Right ventricle myocardium inferior (tissue), 1 donor: Measurements from ENCODE around the gene SLC12A7. TPM values are rescaled to one million over a fixed set of nuclear protein-coding genes. Genes with fewer than 3 reads are reported as not detected.
A peak's percentile ranks its signal among the peaks of the same experiment; 100 is the strongest.

ENCODE experiments used
- ATAC-seq: fragments of 200-7000 bp; cut with Tn5 transposase; one replicate; pipeline ENCODE4 v1.9.1; 2020; ENCODE audit warnings: mild to moderate bottlenecking, moderate library complexity
- DNase-seq: peaks from one replicate; pipeline ENCODE4 v3.0.0; 2021; ENCODE audit errors: missing footprints
- intact Hi-C: fragments of 100-400 bp; cut with DNase I; formaldehyde crosslinking; loops from one replicate; pipeline ENCODE4 v1.11.0; 2022
- total RNA-seq: library from RNA; stranded (reverse); fragmentation: NEBNext Ultra II Directional; extraction: Animal tissue kit (Norgen Biotek cat#: 25700); gene quantifications from one replicate; pipeline ENCODE4 v1.2.1, GENCODE V29; 2021
- donor health status: DM: no; HTN: yes; CAD: no; lungs with severe emphysema.

Gene SLC12A7
- total RNA-seq, 1 donor from 2014 or later, result 179 TPM

GRCh38 chr5:1036504-1037122 is 75.2 kb downstream of the SLC12A7 start:
- ATAC-seq, result no peak
- peak; percentile 57 for DNase-seq
- intact Hi-C loops, result no loop called here

DNA sequence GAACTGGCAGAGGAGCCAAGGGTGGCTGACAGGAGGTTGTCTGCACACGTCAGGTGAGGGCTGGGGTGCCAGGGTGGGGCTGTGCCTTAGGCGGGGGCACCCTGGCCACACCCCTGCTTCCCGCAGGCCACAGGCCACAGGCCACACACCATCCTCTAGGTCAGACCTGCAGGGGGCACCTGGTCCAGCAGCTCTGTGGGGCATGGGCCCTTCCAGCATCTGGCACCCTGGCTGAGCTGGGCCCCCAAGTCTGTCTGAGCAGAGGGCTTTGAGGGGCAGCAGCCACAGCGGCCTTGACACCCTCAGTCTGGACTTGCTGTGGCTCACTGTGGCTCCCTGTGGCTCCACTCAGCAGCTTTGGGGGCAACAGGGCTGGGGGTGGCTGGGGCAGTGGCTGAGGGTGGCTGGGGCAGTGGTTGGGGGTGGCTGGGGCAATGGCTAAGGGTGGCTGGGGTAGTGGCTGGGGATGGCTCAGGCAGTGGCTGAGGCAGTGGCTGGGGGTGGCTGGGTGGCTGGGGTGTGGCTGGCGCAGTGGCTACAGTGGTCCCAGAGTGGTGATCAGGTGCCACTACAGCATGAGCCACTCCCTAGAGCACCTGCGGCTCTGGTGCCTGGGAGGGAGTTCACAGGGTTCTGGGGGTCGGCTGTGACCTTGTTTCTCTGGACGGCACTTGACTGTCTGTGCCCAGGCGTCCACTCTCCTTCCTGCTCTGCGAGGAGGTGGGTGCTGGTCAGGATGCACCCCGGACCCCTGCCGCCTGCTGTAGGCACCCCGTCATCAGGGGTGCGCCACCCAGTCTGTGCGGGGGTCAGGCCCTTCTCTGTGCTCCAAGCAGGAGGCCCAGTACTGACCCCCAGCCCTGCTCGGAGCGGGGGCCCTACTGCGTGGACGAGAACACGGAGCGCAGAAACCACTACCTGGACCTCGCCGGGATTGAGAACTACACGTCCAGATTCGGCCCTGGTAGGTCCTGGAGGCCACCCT is 76.2 kb downstream of the SLC12A7 start:
- DNase-seq (peak; percentile 67), ATAC-seq (no peak)
- intact Hi-C loops, result no loop called here

GRCh38 chr5:1034986-1035385 is 76.9 kb downstream of the SLC12A7 start:
- ATAC-seq (no peak), DNase-seq (no peak)
- intact Hi-C loops, result no loop called here

- ATAC-seq, result no peak
- intact Hi-C loops, result no loop called here
- DNase-seq, result no peak
Observed at GRCh38 chr5:1034421-1034905, 77.4 kb downstream of the SLC12A7 start.

DNA sequence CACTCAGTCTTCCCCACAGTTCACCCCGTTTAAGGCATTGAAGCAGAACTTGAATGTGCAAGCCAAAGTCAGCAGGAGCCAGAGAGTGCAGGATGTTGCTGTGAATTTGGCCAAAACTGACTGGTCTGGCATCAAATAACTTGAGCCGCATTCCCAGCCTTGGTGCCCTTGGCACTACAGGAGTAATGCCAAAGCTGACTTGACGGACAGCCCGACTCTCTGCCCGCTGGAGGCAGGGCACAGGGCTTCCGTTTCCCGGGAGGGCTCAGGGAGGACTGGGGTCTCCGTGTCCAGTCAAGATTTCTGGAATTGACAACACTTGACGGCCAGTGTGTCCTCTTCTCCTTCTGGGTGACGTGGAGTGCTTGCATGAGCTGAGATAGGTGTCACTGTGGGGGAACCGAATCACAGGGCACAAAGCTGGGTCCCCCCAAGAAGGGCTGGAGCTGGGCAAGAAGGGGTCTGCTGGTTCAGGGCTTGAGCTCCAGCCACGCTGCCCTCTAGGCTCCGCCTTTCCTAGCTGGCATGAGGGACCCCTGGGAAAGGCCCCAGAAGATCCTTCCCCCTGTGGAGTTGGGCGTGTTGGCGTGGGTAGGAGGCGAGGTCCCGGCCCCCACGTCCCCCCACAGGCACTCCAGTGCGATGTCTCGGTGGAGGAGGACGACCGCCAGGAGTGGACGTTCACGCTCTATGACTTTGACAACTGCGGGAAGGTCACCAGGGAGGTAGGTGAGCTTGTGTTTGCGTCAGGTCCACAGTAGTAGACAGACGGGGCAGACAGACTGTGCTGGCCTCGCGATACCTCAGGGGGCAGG is 78.0 kb downstream of the SLC12A7 start:
- no peak for ATAC-seq
- intact Hi-C loops, result no loop called here

DNA sequence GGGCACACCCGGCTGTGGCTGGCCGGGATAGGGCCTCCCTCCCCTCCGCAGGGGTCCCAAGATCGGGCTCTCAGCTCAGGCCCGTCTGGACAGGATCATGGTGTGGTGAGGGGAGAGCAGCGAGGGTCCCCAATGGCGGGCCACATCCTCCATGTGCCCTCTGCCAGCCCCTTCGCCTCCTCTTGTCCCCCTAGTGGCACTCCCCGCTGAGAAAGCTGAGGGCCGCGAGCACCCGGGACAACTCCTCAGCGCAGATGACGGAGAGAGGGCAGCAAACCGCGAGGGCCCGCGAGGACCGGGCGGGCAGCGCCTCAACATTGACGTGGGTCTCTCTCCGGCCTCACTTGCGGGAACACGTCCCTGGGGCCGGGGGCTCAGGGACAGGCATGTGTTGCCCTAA is 78.7 kb downstream of the SLC12A7 start:
- intact Hi-C loops, result no loop called here
- peak; percentile 55 for DNase-seq

More for the DNA sequence above, 78.0 kb downstream of the SLC12A7 start:
- peak; percentile 37 for DNase-seq

GRCh38 chr5:1032551-1033027 is 79.3 kb downstream of the SLC12A7 start:
- intact Hi-C loops, result no loop called here
- DNase-seq (peak; percentile 61), ATAC-seq (no peak)

More for the DNA sequence above, 78.7 kb downstream of the SLC12A7 start:
- ATAC-seq, result no peak

DNA sequence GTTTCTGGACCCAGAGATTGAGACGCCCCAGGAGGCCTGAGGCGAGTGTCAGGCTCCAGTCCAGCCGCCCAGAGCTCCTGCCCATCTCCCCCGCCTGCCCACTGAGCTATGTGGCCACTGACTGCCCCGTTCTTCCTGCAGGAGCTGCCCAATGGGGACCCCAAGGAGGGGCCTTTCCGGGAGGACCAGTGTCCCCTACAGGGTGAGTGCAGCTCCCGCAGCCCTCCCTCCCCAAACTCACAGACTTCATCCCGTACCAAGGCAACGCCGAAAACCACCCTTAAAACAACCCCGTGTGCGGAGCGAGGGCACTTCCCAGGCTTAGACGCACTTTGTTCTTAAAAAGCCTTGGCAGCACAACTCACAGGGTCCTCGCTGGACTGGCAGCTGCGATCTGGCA is 79.9 kb downstream of the SLC12A7 start:
- intact Hi-C loops, result no loop called here
- ATAC-seq, result no peak
- DNase-seq, result peak; percentile 51

DNA sequence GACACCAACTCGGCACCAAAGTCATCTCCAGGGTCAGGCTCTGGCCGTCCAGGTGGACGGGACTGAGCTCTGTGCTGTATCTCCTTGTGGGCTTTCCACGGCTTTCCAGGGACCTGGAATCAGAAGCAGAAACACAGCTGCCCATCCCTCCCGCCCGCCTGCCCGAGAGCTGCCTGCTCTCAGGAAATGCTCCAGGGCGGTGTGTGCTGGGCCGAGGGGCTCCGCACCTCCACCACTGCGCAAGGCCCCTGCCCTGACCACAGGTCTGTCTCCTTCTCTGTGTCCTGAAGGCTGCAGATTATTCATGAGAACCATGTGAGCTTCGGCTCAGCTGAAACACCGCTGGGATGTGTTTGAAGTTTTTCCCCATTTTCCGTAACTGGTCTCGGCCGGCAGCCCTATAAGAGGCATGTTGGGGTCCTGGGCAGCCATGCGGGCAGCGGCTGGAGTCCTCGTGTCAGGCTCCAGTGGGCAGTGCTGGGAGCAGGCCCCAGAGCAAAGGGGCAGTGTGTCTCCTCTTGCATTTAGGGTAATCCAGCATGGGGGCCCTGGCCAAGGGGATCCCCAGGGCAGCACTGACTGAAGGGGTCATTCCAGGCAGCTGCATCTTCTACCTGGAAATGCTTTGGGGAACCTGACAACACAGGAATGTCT is 80.4 kb downstream of the SLC12A7 start:
- ATAC-seq (no peak), DNase-seq (no peak)
- intact Hi-C loops, result no loop called here

DNA sequence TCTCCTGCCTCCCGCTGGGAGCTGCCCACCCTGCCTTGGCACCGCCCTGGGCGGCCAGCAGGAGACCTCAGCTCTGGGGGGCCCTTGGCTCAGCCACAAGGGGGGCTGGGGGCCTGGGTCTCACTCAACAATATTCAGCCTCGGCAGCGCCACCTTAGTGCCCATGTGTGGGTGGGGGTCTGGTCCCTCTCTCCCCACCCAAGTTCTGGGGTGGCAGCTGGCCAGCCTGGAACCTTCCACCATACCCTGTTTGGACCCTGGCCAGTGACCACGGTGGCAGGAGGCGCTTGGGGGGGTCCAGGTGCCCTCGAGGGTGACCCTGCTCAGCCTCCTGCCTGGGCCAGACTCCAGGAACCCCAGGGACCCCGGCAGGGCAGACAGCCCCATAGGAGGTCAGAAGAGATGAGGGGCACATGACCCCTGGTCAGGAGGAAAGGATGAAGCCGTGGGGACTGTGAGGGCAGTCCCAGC is 81.0 kb downstream of the SLC12A7 start:
- ATAC-seq (no peak), DNase-seq (peak; percentile 60)
- intact Hi-C loops, result no loop called here

- intact Hi-C loops, result no loop called here
- DNase-seq (peak; percentile 46), ATAC-seq (no peak)
Observed at GRCh38 chr5:1029945-1030625, 81.8 kb downstream of the SLC12A7 start.

GRCh38 chr5:1029282-1029944 is 82.5 kb downstream of the SLC12A7 start:
- intact Hi-C loops, result no loop called here
- ATAC-seq (no peak), DNase-seq (no peak)

DNA sequence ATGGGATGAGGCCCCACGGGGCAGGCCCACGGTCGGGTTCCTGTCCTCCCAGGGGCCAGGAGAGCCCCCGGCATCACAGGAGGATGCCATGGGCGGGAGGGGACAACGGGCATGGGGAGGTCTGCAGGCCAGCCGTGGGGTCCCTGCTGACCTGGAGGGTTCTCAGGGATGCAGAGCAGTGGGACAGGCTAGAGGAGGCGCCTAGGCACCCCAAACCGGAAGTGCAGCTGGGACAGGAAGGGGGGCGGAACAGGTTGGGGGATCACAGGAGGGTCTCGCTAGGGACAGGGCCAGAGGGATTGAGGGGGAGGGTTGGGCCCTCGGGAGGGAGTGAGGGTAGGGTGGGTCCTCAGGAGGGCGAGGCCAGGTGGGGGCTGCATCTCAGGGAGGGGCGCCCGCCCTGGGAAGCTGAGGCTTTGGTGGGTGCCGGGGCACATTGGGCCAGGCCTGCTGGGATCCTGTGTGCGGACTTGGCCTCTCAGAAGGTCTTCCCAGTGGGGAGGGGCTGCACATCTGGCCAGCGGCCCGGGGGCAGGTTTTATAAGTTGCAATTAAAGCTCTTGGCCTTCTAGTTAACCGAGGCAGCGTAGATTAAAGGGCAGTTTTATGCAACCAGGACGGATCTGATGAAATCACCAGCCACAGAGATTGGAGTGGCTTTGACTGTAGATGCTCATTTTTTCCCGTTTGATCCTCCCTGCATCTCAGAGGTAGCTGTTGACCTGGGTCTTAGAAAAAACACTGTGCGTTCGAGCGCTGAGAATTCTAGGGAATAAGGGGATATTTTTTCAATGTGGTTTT is 83.2 kb downstream of the SLC12A7 start:
- DNase-seq, result no peak
- ATAC-seq, result no peak

DNA sequence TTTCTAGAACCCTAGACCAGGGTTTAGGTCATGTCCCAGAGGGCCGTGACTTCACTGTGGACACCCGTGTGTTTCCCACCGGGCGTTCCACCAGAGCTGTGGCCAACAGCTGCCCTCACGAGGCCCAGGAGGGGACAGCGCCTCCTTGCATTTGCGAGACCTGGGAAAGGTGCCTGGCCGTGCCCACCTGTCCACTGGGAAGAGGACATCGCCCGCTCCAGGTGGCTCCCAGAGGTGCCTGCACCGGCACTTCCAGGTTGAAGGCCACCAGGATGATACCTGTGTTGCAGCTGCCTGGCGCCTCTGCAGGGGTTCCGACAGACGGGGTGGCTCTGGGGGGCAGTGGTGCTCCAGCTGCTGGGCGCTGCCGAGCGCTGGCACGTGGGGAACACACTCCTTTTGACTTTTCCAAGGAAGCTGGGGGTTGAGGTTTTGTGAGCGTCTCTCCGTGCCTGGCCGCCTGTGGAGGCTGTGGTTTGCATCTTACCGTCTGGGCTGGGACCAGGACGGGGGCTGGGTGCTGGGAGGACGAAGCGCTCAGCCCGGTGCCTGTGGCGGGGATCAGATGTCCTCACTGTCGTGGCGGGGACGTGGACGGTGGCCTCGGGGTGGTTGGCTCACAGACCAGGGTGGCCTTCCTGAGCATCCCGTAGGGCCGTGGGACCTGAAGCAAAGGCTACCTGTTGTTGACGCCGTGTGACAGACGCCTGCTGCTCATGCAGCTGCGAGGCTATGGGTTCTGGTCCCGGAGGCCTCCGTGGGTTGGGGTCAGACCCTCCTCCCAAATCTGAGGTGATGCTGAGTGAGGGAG is 84.0 kb downstream of the SLC12A7 start:
- intact Hi-C loops, result no loop called here
- DNase-seq, result peak; percentile 71
- peak; percentile 22 for ATAC-seq

More for the DNA sequence above, 83.2 kb downstream of the SLC12A7 start:
- intact Hi-C loops, result no loop called here

GRCh38 chr5:1026700-1027621 is 84.9 kb downstream of the SLC12A7 start:
- ATAC-seq (peak; percentile 64), DNase-seq (peak; percentile 66)
- intact Hi-C loops, result no loop called here
